HCT116 (cell line): ENCODE results near the gene DDX27.

Source experiments
- CEBPB ChIP-seq: IDR thresholded peaks from 2 replicates; pipeline ENCODE4 v1.6.1; 2012; ENCODE audit warnings: low read depth
- EZH2 ChIP-seq: fragments of 200-600 bp; sonication (generic); IDR thresholded peaks from 2 replicates; pipeline ENCODE4 v1.6.1; 2017; ENCODE audit warnings: antibody characterized with exemption, mixed run types
- EZH2phosphoT487 ChIP-seq: fragments of 200-600 bp; IDR thresholded peaks from 2 replicates; pipeline ENCODE4 v1.6.1; 2018; ENCODE audit warnings: antibody characterized with exemption, borderline replicate concordance
- FOSL1 ChIP-seq: IDR thresholded peaks from 2 replicates; pipeline ENCODE4 v1.6.1; 2012; ENCODE audit warnings: low read depth
- JUND ChIP-seq: IDR thresholded peaks from 2 replicates; pipeline ENCODE4 v1.6.1; 2012
- POLR2A ChIP-seq: IDR thresholded peaks from 2 replicates; pipeline ENCODE4 v1.7.0; 2011; ENCODE audit warnings: borderline replicate concordance; ENCODE audit not compliant: insufficient read depth, insufficient read length; ENCODE audit errors: extremely low read depth
- TF ChIP-seq, protein P1 (sequence below): IDR thresholded peaks from 2 replicates; pipeline ENCODE4 v1.6.1; 2011; ENCODE audit warnings: mild to moderate bottlenecking, low read length, moderate library complexity; ENCODE audit not compliant: insufficient replicate concordance; ENCODE audit errors: extremely low read depth
- TF ChIP-seq, protein P2 (sequence below): IDR thresholded peaks from 2 replicates; pipeline ENCODE4 v1.6.1; 2012; ENCODE audit warnings: low read depth
- TF ChIP-seq, protein P3 (sequence below), 3 experiments: fragments of 200-600 bp in 1 of 3; sonication (generic) in 1 of 3; IDR thresholded peaks in 2 of 3; conservative IDR thresholded peaks in 1 of 3; 2 replicates each; pipeline ENCODE4 v1.5.1; 2012 to 2017; ENCODE audit warnings: low read depth in 2 of 3, low read length in 2 of 3, antibody characterized with exemption in 1 of 3, borderline replicate concordance in 1 of 3, control low read depth in 1 of 3, mild to moderate bottlenecking in 1 of 3, mixed read lengths in 1 of 3, mixed run types in 1 of 3, moderate library complexity in 1 of 3; ENCODE audit not compliant: insufficient read depth in 1 of 3

DNA sequence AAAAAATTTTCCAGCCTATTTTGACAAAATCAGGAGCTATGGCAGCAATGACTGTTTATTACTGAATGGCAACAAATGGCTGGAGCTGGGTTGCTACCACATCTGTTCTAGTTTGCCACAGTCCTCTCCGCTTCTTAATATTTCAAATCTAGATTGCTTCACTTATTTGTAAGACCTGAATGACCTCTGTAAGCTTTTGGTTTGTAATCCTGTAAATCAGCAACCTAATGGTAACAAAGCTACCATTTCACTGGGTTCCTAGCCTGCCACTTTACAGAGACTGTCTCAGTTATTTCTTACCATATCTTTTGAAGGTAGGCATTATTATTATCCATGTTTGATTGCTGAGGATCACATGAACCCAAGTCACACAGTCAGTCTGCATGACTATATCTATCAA lies 43.2 kb downstream of the DDX27 start:
- TF ChIP-seq, protein P1, sequence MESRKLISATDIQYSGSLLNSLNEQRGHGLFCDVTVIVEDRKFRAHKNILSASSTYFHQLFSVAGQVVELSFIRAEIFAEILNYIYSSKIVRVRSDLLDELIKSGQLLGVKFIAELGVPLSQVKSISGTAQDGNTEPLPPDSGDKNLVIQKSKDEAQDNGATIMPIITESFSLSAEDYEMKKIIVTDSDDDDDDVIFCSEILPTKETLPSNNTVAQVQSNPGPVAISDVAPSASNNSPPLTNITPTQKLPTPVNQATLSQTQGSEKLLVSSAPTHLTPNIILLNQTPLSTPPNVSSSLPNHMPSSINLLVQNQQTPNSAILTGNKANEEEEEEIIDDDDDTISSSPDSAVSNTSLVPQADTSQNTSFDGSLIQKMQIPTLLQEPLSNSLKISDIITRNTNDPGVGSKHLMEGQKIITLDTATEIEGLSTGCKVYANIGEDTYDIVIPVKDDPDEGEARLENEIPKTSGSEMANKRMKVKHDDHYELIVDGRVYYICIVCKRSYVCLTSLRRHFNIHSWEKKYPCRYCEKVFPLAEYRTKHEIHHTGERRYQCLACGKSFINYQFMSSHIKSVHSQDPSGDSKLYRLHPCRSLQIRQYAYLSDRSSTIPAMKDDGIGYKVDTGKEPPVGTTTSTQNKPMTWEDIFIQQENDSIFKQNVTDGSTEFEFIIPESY, result no peak
- TF ChIP-seq, protein P2, sequence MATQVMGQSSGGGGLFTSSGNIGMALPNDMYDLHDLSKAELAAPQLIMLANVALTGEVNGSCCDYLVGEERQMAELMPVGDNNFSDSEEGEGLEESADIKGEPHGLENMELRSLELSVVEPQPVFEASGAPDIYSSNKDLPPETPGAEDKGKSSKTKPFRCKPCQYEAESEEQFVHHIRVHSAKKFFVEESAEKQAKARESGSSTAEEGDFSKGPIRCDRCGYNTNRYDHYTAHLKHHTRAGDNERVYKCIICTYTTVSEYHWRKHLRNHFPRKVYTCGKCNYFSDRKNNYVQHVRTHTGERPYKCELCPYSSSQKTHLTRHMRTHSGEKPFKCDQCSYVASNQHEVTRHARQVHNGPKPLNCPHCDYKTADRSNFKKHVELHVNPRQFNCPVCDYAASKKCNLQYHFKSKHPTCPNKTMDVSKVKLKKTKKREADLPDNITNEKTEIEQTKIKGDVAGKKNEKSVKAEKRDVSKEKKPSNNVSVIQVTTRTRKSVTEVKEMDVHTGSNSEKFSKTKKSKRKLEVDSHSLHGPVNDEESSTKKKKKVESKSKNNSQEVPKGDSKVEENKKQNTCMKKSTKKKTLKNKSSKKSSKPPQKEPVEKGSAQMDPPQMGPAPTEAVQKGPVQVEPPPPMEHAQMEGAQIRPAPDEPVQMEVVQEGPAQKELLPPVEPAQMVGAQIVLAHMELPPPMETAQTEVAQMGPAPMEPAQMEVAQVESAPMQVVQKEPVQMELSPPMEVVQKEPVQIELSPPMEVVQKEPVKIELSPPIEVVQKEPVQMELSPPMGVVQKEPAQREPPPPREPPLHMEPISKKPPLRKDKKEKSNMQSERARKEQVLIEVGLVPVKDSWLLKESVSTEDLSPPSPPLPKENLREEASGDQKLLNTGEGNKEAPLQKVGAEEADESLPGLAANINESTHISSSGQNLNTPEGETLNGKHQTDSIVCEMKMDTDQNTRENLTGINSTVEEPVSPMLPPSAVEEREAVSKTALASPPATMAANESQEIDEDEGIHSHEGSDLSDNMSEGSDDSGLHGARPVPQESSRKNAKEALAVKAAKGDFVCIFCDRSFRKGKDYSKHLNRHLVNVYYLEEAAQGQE, result no peak
- TF ChIP-seq, protein P3, sequence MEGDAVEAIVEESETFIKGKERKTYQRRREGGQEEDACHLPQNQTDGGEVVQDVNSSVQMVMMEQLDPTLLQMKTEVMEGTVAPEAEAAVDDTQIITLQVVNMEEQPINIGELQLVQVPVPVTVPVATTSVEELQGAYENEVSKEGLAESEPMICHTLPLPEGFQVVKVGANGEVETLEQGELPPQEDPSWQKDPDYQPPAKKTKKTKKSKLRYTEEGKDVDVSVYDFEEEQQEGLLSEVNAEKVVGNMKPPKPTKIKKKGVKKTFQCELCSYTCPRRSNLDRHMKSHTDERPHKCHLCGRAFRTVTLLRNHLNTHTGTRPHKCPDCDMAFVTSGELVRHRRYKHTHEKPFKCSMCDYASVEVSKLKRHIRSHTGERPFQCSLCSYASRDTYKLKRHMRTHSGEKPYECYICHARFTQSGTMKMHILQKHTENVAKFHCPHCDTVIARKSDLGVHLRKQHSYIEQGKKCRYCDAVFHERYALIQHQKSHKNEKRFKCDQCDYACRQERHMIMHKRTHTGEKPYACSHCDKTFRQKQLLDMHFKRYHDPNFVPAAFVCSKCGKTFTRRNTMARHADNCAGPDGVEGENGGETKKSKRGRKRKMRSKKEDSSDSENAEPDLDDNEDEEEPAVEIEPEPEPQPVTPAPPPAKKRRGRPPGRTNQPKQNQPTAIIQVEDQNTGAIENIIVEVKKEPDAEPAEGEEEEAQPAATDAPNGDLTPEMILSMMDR (IDR thresholded peaks at IDR 0.05 in 2 of 3, conservative IDR thresholded peaks at IDR 0.05 in 1 of 3; ENCODE audit: borderline replicate concordance in 1 of 3, insufficient read depth in 1 of 3, low read depth in 2 of 3, low read length in 2 of 3), result no peak
- no peak for TF ChIP-seq POLR2A
- no peak for TF ChIP-seq JUND
- TF ChIP-seq EZH2phosphoT487, result no peak
- no peak for TF ChIP-seq EZH2
- TF ChIP-seq FOSL1, result no peak
- TF ChIP-seq CEBPB, result no peak
